SU-DHL-6 (cell line): ENCODE results near the gene GSE1.

Source experiments
- EZH2phosphoT487 ChIP-seq: fragments of 200-600 bp; sonication (generic), shearing (Covaris generic); conservative IDR thresholded peaks from 2 replicates; pipeline ENCODE4 v1.6.1; 2018; ENCODE audit warnings: mild to moderate bottlenecking, antibody characterized with exemption, low read length, moderate library complexity, mixed read lengths
- TF ChIP-seq, protein P1 (sequence below): fragments of 200-600 bp; sonication (generic); IDR thresholded peaks from one replicate; pipeline ENCODE4 v1.5.1; 2017; ENCODE audit warnings: antibody characterized with exemption, mild to moderate bottlenecking, low read length, moderate library complexity; ENCODE audit not compliant: insufficient read depth, poor library complexity, severe bottlenecking

GRCh38 chr16:85567935-85568334 lies 45.2 kb upstream of the GSE1 start:
- TF ChIP-seq, protein P1, sequence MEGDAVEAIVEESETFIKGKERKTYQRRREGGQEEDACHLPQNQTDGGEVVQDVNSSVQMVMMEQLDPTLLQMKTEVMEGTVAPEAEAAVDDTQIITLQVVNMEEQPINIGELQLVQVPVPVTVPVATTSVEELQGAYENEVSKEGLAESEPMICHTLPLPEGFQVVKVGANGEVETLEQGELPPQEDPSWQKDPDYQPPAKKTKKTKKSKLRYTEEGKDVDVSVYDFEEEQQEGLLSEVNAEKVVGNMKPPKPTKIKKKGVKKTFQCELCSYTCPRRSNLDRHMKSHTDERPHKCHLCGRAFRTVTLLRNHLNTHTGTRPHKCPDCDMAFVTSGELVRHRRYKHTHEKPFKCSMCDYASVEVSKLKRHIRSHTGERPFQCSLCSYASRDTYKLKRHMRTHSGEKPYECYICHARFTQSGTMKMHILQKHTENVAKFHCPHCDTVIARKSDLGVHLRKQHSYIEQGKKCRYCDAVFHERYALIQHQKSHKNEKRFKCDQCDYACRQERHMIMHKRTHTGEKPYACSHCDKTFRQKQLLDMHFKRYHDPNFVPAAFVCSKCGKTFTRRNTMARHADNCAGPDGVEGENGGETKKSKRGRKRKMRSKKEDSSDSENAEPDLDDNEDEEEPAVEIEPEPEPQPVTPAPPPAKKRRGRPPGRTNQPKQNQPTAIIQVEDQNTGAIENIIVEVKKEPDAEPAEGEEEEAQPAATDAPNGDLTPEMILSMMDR, result no peak
- TF ChIP-seq EZH2phosphoT487, result no peak
